ENCODE results near the gene BPGM. TPM values are rescaled to one million over a fixed set of nuclear protein-coding genes. Genes with fewer than 3 reads are reported as not detected.

The BPGM gene
- total and polyA plus RNA-seq, 2 donors from 2014 or later = 21.2 to 53.5 TPM

- Histone ChIP-seq H3K9me3 (ENCODE audit: control insufficient read depth in 2 of 3, insufficient read depth in 1 of 3, low read length in 3 of 3) (no peaks in the 10 kb centered on the region), H3K27ac (ENCODE audit: low read depth in 2 of 2, low read length in 2 of 2) (peak overlapping the region in 1 of 2 donors; percentile 41), H3K4me3 (ENCODE audit: low read length in 3 of 3) (no peak overlapping the region), H3K36me3 (ENCODE audit: control insufficient read depth in 2 of 3, insufficient read depth in 3 of 3, low read length in 3 of 3) (no peaks in the 10 kb centered on the region), H3K4me1 (ENCODE audit: control insufficient read depth in 2 of 3, insufficient read depth in 2 of 3, low read depth in 1 of 3, low read length in 3 of 3) (peaks cover 0 to 7% (median 0%) of the 10 kb centered on the region in 3 donors), H3K9ac (ENCODE audit: low read length in 3 of 3) (no peak overlapping the region), H3K27me3 (ENCODE audit: control insufficient read depth, insufficient read depth, low read length) (no peaks in the 10 kb centered on the region)
- FAIRE-seq = no peak
- DNase-seq = no peak
- intact Hi-C loops (cut with DNase I) = no loop called here
- TF ChIP-seq CTCF (IDR thresholded peaks at IDR 0.05; ENCODE audit: borderline replicate concordance, extremely low read depth, insufficient read depth) = no peak
Measured at GRCh38 chr7:134695321-134695860, 48.7 kb downstream of the BPGM start.

- intact Hi-C loops (cut with DNase I) = no loop called here
- Histone ChIP-seq H3K27me3 (ENCODE audit: control insufficient read depth, insufficient read depth, low read length) (no peaks in the 10 kb centered on the region), H3K9me3 (ENCODE audit: control insufficient read depth in 2 of 3, insufficient read depth in 1 of 3, low read length in 3 of 3) (no peaks in the 10 kb centered on the region), H3K27ac (ENCODE audit: low read depth in 2 of 2, low read length in 2 of 2) (no peak overlapping the region), H3K36me3 (ENCODE audit: control insufficient read depth in 2 of 3, insufficient read depth in 3 of 3, low read length in 3 of 3) (no peaks in the 10 kb centered on the region), H3K4me3 (ENCODE audit: low read length in 3 of 3) (no peak overlapping the region), H3K4me1 (ENCODE audit: control insufficient read depth in 2 of 3, insufficient read depth in 2 of 3, low read depth in 1 of 3, low read length in 3 of 3) (no peaks in the 10 kb centered on the region), H3K9ac (ENCODE audit: low read length in 3 of 3) (no peak overlapping the region)
- FAIRE-seq = no peak
- DNase-seq = no peak
- TF ChIP-seq CTCF (IDR thresholded peaks at IDR 0.05; ENCODE audit: borderline replicate concordance, extremely low read depth, insufficient read depth) = no peak
Measured at GRCh38 chr7:134696261-134696660, 49.6 kb downstream of the BPGM start.

- intact Hi-C loops (cut with DNase I) = no loop called here
- peaks cover 0 to under 1% (median 0%) of the 10 kb centered on the region in 3 donors for H3K4me1 ChIP-seq (ENCODE audit: control insufficient read depth in 2 of 3, insufficient read depth in 2 of 3, low read depth in 1 of 3, low read length in 3 of 3)
- H3K9me3 ChIP-seq (ENCODE audit: control insufficient read depth in 2 of 3, insufficient read depth in 1 of 3, low read length in 3 of 3) = no peaks in the 10 kb centered on the region
- H3K36me3 ChIP-seq (ENCODE audit: control insufficient read depth in 2 of 3, insufficient read depth in 3 of 3, low read length in 3 of 3) = no peaks in the 10 kb centered on the region
- FAIRE-seq = no peak
- no peak overlapping the region for H3K27ac ChIP-seq (ENCODE audit: low read depth in 2 of 2, low read length in 2 of 2)
- no peak for TF ChIP-seq CTCF (IDR thresholded peaks at IDR 0.05; ENCODE audit: borderline replicate concordance, extremely low read depth, insufficient read depth)
- no peak overlapping the region for H3K9ac ChIP-seq (ENCODE audit: low read length in 3 of 3)
- H3K27me3 ChIP-seq (ENCODE audit: control insufficient read depth, insufficient read depth, low read length) = no peaks in the 10 kb centered on the region
- H3K4me3 ChIP-seq (ENCODE audit: low read length in 3 of 3) = no peak overlapping the region
- DNase-seq = no peak
Measured at GRCh38 chr7:134697205-134697886, 50.7 kb downstream of the BPGM start.
